ENCODE data around the gene RASGRP4. TPM values are rescaled to one million over a fixed set of nuclear protein-coding genes. Genes with fewer than 3 reads are reported as not detected.

RASGRP4 gene
- total and polyA plus RNA-seq, 11 donors: 0.51 to 6.7 (median 1.1) TPM

DNA sequence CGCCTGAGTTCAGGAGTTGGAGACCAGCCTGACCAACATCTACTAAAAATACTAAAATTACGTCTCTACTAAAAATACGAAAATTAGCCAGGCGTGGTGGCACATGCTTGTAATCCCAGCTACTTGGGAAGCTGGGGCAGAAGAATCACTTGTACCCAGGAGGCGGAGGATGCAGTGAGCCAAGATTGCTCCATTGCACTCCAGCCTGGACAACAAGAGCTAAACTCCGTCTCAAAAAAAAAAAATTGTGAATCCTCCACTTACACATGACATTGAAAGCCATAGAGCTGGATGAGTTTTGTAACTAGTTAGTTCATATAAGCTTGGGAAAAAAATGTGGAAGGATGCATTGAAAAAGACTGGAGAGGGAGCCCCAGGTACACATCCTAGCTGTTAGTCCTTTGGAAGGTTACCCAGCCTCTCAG, 52.1 kb downstream of the RASGRP4 start:
- no peak for TF ChIP-seq POLR2A (IDR thresholded peaks at IDR 0.05)
- TF ChIP-seq, protein P1, sequence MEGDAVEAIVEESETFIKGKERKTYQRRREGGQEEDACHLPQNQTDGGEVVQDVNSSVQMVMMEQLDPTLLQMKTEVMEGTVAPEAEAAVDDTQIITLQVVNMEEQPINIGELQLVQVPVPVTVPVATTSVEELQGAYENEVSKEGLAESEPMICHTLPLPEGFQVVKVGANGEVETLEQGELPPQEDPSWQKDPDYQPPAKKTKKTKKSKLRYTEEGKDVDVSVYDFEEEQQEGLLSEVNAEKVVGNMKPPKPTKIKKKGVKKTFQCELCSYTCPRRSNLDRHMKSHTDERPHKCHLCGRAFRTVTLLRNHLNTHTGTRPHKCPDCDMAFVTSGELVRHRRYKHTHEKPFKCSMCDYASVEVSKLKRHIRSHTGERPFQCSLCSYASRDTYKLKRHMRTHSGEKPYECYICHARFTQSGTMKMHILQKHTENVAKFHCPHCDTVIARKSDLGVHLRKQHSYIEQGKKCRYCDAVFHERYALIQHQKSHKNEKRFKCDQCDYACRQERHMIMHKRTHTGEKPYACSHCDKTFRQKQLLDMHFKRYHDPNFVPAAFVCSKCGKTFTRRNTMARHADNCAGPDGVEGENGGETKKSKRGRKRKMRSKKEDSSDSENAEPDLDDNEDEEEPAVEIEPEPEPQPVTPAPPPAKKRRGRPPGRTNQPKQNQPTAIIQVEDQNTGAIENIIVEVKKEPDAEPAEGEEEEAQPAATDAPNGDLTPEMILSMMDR (IDR thresholded peaks at IDR 0.05): no peak
- peaks cover 0 to 26% (median 21%) of the 10 kb centered on the region in 9 donors for H3K36me3 ChIP-seq
- no peaks in the 10 kb centered on the region for H3K9me3 ChIP-seq
- WGBS, 4 donors: 68 to 77% (median 74%) methylated on average over 6 of the region's 6 CpGs
- H3K27ac ChIP-seq: peak overlapping the region in 11 of 12 donors; percentile 70 to 97 (median 90)
- H3K4me3 ChIP-seq: peak overlapping the region in 10 of 12 donors; percentile 70 to 94 (median 92)
- ATAC-seq (no peak), DNase-seq (no peak)
- H3K27me3 ChIP-seq: no peaks in the 10 kb centered on the region
- peaks cover 7 to 29% (median 22%) of the 10 kb centered on the region in 12 donors for H3K4me1 ChIP-seq
- intact Hi-C loops (cut with DNase I): loop anchor here in 8 of 10 donors (1.0 to 5.0 kb wide), 6 partner anchors 37 to 57 kb away; partner anchors contain the start of gene CATSPERG (in 3 of the 8)

DNA sequence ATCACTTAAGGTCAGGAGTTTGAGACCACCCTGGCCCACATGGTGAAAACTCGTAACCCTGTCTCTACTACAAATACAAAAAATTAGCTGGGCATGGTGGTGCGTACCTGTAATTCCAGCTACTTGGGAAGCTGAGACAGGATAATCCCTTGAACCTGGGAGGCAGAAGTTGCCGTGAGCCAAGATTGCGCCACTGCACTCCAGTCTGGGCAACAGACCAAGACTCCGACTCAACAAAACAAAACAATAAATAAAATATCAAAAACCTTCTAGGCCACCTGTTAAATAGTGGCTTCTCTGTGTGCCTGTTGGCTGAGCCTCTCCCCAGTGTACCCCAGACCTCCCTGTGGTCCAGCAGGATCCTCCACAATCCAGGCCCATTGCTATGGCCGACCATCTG, 54.9 kb downstream of the RASGRP4 start:
- DNase-seq: no peak
- Histone ChIP-seq H3K27ac (no peak overlapping the region), H3K9me3 (no peaks in the 10 kb centered on the region), H3K27me3 (no peaks in the 10 kb centered on the region), H3K36me3 (no peaks in the 10 kb centered on the region), H3K4me3 (no peak overlapping the region), H3K4me1 (peaks cover under 1 to 15% (median 8%) of the 10 kb centered on the region in 12 donors)
- TF ChIP-seq, protein P1 (IDR thresholded peaks at IDR 0.05): no peak
- TF ChIP-seq POLR2A (IDR thresholded peaks at IDR 0.05): no peak
- intact Hi-C loops (cut with DNase I): loop anchor here in 1 of 10 donors (5.0 kb wide), 1 partner anchor 34 kb away; the partner anchor contains the start of gene CATSPERG
- ATAC-seq: no peak
- 84 to 88% (median 87%) methylated on average over 6 of the region's 6 CpGs for WGBS, 4 donors

DNA sequence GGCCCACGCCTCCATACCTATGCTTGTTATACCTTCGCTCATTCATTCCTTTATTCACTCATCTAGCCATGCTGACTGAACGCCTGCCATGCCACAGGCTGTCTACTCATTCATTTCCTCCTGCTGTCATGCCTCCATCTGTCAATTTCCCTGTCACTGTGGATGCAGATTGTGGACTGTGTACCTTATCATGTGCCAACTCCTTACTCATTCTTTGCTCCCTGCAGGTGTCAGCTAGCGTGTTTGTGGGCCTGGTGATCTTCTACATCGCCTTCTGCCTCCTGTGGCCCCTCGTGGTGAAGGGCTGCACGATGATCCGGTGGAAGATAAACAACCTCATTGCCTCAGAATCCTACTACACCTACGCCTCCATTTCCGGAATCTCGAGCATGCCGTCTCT, 55.7 kb downstream of the RASGRP4 start:
- Histone ChIP-seq H3K27ac (no peak overlapping the region), H3K4me1 (peaks cover 0 to 7% (median under 1%) of the 10 kb centered on the region in 12 donors), H3K9me3 (no peaks in the 10 kb centered on the region), H3K4me3 (no peak overlapping the region), H3K36me3 (no peaks in the 10 kb centered on the region), H3K27me3 (no peaks in the 10 kb centered on the region)
- no peak for ATAC-seq
- 53 to 60% (median 58%) methylated on average over 12 of the region's 12 CpGs for WGBS, 4 donors
- intact Hi-C loops (cut with DNase I): loop anchor here in 1 of 10 donors (5.0 kb wide), 1 partner anchor 33 kb away; the partner anchor contains the start of gene CATSPERG
- TF ChIP-seq POLR2A (IDR thresholded peaks at IDR 0.05): no peak
- TF ChIP-seq, protein P1 (IDR thresholded peaks at IDR 0.05): no peak
- no peak for DNase-seq

DNA sequence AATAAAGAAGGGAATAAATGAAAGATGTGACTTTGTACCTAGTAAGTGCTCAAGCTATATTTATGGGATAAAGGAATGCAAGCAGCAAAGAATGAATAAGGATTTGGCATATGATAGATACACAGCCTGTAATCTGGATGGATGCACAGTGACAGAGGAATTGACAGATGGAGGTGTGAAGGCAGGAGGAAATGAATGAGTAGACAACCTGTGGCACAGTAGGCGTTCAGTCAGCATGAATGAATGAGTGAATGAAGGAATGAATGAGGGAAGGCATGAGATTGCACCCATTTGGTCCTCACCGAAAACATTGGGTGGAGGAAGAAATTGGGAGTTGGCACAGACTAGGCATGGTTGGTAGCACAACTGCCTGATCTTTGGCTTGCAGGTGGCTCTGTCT, 56.4 kb downstream of the RASGRP4 start:
- Histone ChIP-seq H3K27me3 (no peaks in the 10 kb centered on the region), H3K4me1 (peaks cover 0 to 4% (median 0%) of the 10 kb centered on the region in 12 donors), H3K36me3 (no peaks in the 10 kb centered on the region), H3K4me3 (no peak overlapping the region), H3K27ac (no peak overlapping the region), H3K9me3 (no peaks in the 10 kb centered on the region)
- ATAC-seq (no peak), DNase-seq (no peak)
- intact Hi-C loops (cut with DNase I): no loop called here
- TF ChIP-seq, protein P1 (IDR thresholded peaks at IDR 0.05): no peak
- no peak for TF ChIP-seq POLR2A (IDR thresholded peaks at IDR 0.05)
- WGBS, 4 donors: 84 to 92% (median 88%) methylated on average over 2 of the region's 2 CpGs
